Esophagus muscularis mucosa (tissue), 2 donors: ENCODE measurements around the gene PLPPR3.

Experiments used
- POLR2A ChIP-seq: fragments of 450-650 bp; IDR thresholded peaks from one replicate; pipeline ENCODE4 v1.6.1; 2017; ENCODE audit warnings: antibody characterized with exemption, moderate library complexity, mild to moderate bottlenecking, low read depth
- POLR2AphosphoS5 ChIP-seq, 2 donors: sonication (generic); formaldehyde crosslinking; IDR thresholded peaks; one replicate each; pipeline ENCODE4 v1.6.1; 2017; ENCODE audit warnings: antibody characterized with exemption in 2 of 2

DNA sequence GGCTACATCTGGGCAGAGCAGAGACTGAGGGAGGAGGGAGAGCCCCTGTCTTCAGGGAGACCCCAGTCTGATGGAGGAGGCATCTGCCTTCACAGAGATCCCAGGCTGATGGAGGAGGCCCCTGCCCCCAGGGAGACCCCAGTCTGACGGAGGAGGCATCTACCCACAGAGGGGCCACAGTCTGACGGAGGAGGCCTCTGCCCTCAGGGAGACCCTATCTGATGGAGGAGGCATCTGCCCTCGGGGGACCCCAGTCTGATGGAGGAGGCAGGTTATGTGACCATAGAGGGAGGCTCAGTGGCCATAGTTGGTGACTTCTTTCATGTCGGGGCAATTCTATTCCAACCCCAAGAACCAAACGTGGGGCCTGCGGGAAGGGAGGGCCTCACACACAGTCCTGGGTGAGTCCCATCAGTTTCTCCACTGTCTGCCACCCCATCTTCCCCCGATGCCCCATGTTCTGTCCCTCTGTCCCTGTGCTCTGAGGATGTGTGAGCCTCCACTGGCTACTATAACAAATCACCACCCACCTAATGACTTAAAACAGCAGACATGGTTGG lies 56.5 kb downstream of the PLPPR3 start:
- no peak for TF ChIP-seq POLR2AphosphoS5 (IDR thresholded peaks at IDR 0.05)
- no peak for TF ChIP-seq POLR2A
